H9 (cell line): ENCODE results near the gene NCKAP5. TPM values are rescaled to one million over a fixed set of nuclear protein-coding genes. Genes with fewer than 3 reads are reported as not detected.

Experiments used
- DNase-seq: peaks from one replicate; pipeline ENCODE4 v3.0.0-alpha.2; 2017
- H2AFZ ChIP-seq: one replicate; pipeline ENCODE4 v1.6.1; 2013; ENCODE audit warnings: mild to moderate bottlenecking, low read length, control low read depth, moderate library complexity
- H2AK5ac ChIP-seq: 2 replicates; pipeline ENCODE4 v1.6.1; 2013; ENCODE audit warnings: low read length, control low read depth, mixed read lengths; ENCODE audit not compliant: insufficient read length
- H2BK120ac ChIP-seq: one replicate; pipeline ENCODE4 v1.6.1; 2013; ENCODE audit warnings: low read depth, mild to moderate bottlenecking, low read length, control low read depth, inconsistent platforms; ENCODE audit not compliant: poor library complexity, severe bottlenecking
- H2BK12ac ChIP-seq: 2 replicates; pipeline ENCODE4 v1.6.1; 2013; ENCODE audit warnings: low read length, control low read depth, mixed read lengths, low read depth; ENCODE audit not compliant: insufficient read length
- H2BK15ac ChIP-seq: 2 replicates; pipeline ENCODE4 v1.6.1; 2013; ENCODE audit warnings: low read depth, low read length, control low read depth
- H2BK20ac ChIP-seq: one replicate; pipeline ENCODE4 v1.6.1; 2013; ENCODE audit warnings: low read depth, mild to moderate bottlenecking, low read length, control low read depth, inconsistent platforms; ENCODE audit not compliant: poor library complexity, severe bottlenecking
- H2BK5ac ChIP-seq: 2 replicates; pipeline ENCODE4 v1.6.1; 2013; ENCODE audit warnings: low read length, control low read depth, mixed read lengths; ENCODE audit not compliant: insufficient read length
- H3K14ac ChIP-seq: 2 replicates; pipeline ENCODE4 v1.6.1; 2013; ENCODE audit warnings: low read length, control low read depth; ENCODE audit not compliant: insufficient read depth
- H3K18ac ChIP-seq: 2 replicates; pipeline ENCODE4 v1.6.1; 2013; ENCODE audit warnings: low read depth, mild to moderate bottlenecking, mixed read lengths, low read length, control low read depth; ENCODE audit not compliant: insufficient read length
- H3K23ac ChIP-seq: 2 replicates; pipeline ENCODE4 v1.6.1; 2013; ENCODE audit warnings: low read length, control low read depth, mixed read lengths, low read depth; ENCODE audit not compliant: insufficient read length
- H3K23me2 ChIP-seq: 2 replicates; pipeline ENCODE4 v1.6.1; 2013; ENCODE audit warnings: low read depth, mild to moderate bottlenecking, mixed read lengths, low read length, control low read depth; ENCODE audit not compliant: insufficient read length, poor library complexity, severe bottlenecking
- H3K27ac ChIP-seq: 2 replicates; pipeline ENCODE4 v1.5.1; 2013; ENCODE audit warnings: low read length, control low read depth, mixed read lengths, low read depth; ENCODE audit not compliant: insufficient read length
- H3K27me3 ChIP-seq: 2 replicates; pipeline ENCODE4 v1.6.1; 2013; ENCODE audit warnings: low read length, control low read depth, inconsistent platforms; ENCODE audit not compliant: insufficient read depth
- H3K4ac ChIP-seq: 2 replicates; pipeline ENCODE4 v1.6.1; 2013; ENCODE audit warnings: low read depth, mild to moderate bottlenecking, control low read depth, inconsistent platforms, low read length, moderate library complexity
- H3K4me1 ChIP-seq: 2 replicates; pipeline ENCODE4 v1.6.1; 2013; ENCODE audit warnings: low read length, control low read depth, inconsistent platforms; ENCODE audit not compliant: insufficient read depth
- H3K4me2 ChIP-seq: 2 replicates; pipeline ENCODE4 v1.6.1; 2013; ENCODE audit warnings: low read length, control low read depth, mixed read lengths; ENCODE audit not compliant: insufficient read length, insufficient read depth
- H3K56ac ChIP-seq: 2 replicates; pipeline ENCODE4 v1.6.1; 2013; ENCODE audit warnings: low read depth, mild to moderate bottlenecking, mixed read lengths, low read length, control low read depth; ENCODE audit not compliant: insufficient read length
- H3K79me1 ChIP-seq: 2 replicates; pipeline ENCODE4 v1.6.1; 2013; ENCODE audit warnings: low read depth, mild to moderate bottlenecking, moderate library complexity, low read length, control low read depth, inconsistent platforms; ENCODE audit not compliant: insufficient read depth, poor library complexity, severe bottlenecking
- H3K79me2 ChIP-seq: 2 replicates; pipeline ENCODE4 v1.6.1; 2013; ENCODE audit warnings: low read length, control low read depth, inconsistent platforms; ENCODE audit not compliant: insufficient read depth
- H3K9ac ChIP-seq: 2 replicates; pipeline ENCODE4 v1.6.1; 2013; ENCODE audit warnings: low read length, control low read depth, mixed read lengths; ENCODE audit not compliant: insufficient read length; ENCODE audit errors: extremely low read depth
- H3K9me3 ChIP-seq: one replicate; pipeline ENCODE4 v1.6.1; 2013; ENCODE audit warnings: low read depth, low read length, inconsistent platforms; ENCODE audit not compliant: control insufficient read depth
- H3T11ph ChIP-seq: one replicate; pipeline ENCODE4 v1.6.1; 2013; ENCODE audit warnings: mild to moderate bottlenecking, low read length, control low read depth, inconsistent platforms
- H4K20me1 ChIP-seq: one replicate; pipeline ENCODE4 v1.6.1; 2013; ENCODE audit not compliant: control insufficient read depth, insufficient read length, insufficient read depth
- H4K5ac ChIP-seq: 2 replicates; pipeline ENCODE4 v1.6.1; 2013; ENCODE audit warnings: low read depth, mild to moderate bottlenecking, mixed read lengths, low read length, control low read depth; ENCODE audit not compliant: insufficient read length
- H4K8ac ChIP-seq: replicated peaks from 2 replicates; pipeline ENCODE4 v1.6.1; 2013; ENCODE audit warnings: low read length, control low read depth, mixed read lengths, low read depth; ENCODE audit not compliant: insufficient read length
- H4K91ac ChIP-seq: 2 replicates; pipeline ENCODE4 v1.6.1; 2013; ENCODE audit warnings: low read depth, mild to moderate bottlenecking, moderate library complexity, mixed read lengths, low read length, control low read depth; ENCODE audit not compliant: insufficient read length
- H3K27ac Mint-ChIP-seq, 3 experiments: 2 replicates in 2 of 3; 3 replicates in 1 of 3; pipeline ENCODE4 v1.8.0; 2020 to 2021; ENCODE audit warnings: mixed read lengths in 3 of 3, mild to moderate bottlenecking in 1 of 3, moderate library complexity in 1 of 3
- H3K27me3 Mint-ChIP-seq: 2 replicates; pipeline ENCODE4 v1.8.0; 2021; ENCODE audit warnings: low read depth, mild to moderate bottlenecking, moderate library complexity, mixed read lengths
- H3K36me3 Mint-ChIP-seq, 3 experiments: 2 replicates in 2 of 3; 3 replicates in 1 of 3; pipeline ENCODE4 v1.8.0; 2020 to 2021; ENCODE audit warnings: low read depth in 3 of 3, mixed read lengths in 3 of 3; ENCODE audit not compliant: insufficient read depth in 1 of 3
- H3K4me1 Mint-ChIP-seq, 2 experiments: 2 replicates each; pipeline ENCODE4 v1.8.0; 2020; ENCODE audit warnings: mixed read lengths in 2 of 2
- H3K4me3 Mint-ChIP-seq, 2 experiments: 2 replicates in 1 of 2; 3 replicates in 1 of 2; pipeline ENCODE4 v1.8.0; 2020 to 2021; ENCODE audit warnings: mild to moderate bottlenecking in 2 of 2, mixed read lengths in 2 of 2, moderate library complexity in 1 of 2
- H3K9me3 Mint-ChIP-seq, 2 experiments: 2 replicates in 1 of 2; 3 replicates in 1 of 2; pipeline ENCODE4 v1.8.0; 2020; ENCODE audit warnings: mild to moderate bottlenecking in 2 of 2, mixed read lengths in 2 of 2, moderate library complexity in 1 of 2
- CTCF ChIP-seq: fragments of 200-600 bp; sonication (generic); conservative IDR thresholded peaks from 3 replicates; pipeline ENCODE4 v1.8.0; 2021; ENCODE audit warnings: antibody characterized with exemption, mild to moderate bottlenecking
- WGBS: extraction: QIAGEN DNeasy Blood & Tissue Kit; methylation state at CpG from one replicate; pipeline ENCODE4 v1.1.7; 2013; ENCODE audit warnings: missing lambda C conversion rate, low lambda C conversion rate, mixed read lengths; ENCODE audit not compliant: insufficient read length; ENCODE audit errors: extremely low coverage; 5-methylcytosine and 5-hydroxymethylcytosine counted together
- total RNA-seq: library from RNA; stranded (reverse); gene quantifications from 2 replicates; pipeline ENCODE4 v1.2.1, GENCODE V29; 2021

NCKAP5 gene
- total RNA-seq, 1 experiment from 2014 or later: 0.26 TPM

- no peaks in the 10 kb centered on the region for H3K79me1 ChIP-seq
- no peak overlapping the region for H2BK120ac ChIP-seq
- H2AK5ac ChIP-seq: no peak overlapping the region
- H2BK5ac ChIP-seq: no peak overlapping the region
- Mint-ChIP-seq H3K9me3 (peaks cover 0 to 2% of the 10 kb centered on the region in 2 experiments; a peak in 2 of 5 replicates), H3K4me1 (peaks cover 15 to 16% of the 10 kb centered on the region in 2 experiments), H3K4me3 (no peak overlapping the region), H3K27ac (no peak overlapping the region), H3K36me3 (no peaks in the 10 kb centered on the region; a peak in 1 of 7 replicates), H3K27me3 (peaks cover 64% of the 10 kb centered on the region)
- H4K91ac ChIP-seq: no peak overlapping the region
- H3K9ac ChIP-seq: no peak overlapping the region
- H3K4me1 ChIP-seq: no peaks in the 10 kb centered on the region
- H3K79me2 ChIP-seq: no peaks in the 10 kb centered on the region
- TF ChIP-seq CTCF: no peak
- no peak overlapping the region for H3T11ph ChIP-seq
- H3K27ac ChIP-seq: no peak overlapping the region
- no peak overlapping the region for H3K18ac ChIP-seq
- no peaks in the 10 kb centered on the region for H4K20me1 ChIP-seq
- H3K23ac ChIP-seq: no peak overlapping the region
- H2BK12ac ChIP-seq: no peak overlapping the region
- no peak overlapping the region for H3K56ac ChIP-seq
- no peak overlapping the region for H3K4ac ChIP-seq
- H2BK20ac ChIP-seq: no peak overlapping the region
- no peak overlapping the region for H3K14ac ChIP-seq
- H4K5ac ChIP-seq: no peak overlapping the region
- no peak overlapping the region for H2AFZ ChIP-seq
- H3K23me2 ChIP-seq: peaks cover 30% of the 10 kb centered on the region
- no peaks in the 10 kb centered on the region for H3K9me3 ChIP-seq
- H3K27me3 ChIP-seq: peaks cover 23% of the 10 kb centered on the region; the same call in 1 of the 2 replicates
- H2BK15ac ChIP-seq: no peak overlapping the region
- H4K8ac ChIP-seq: no peak overlapping the region
- DNase-seq: no peak
- WGBS: no CpG with 5 or more reads among the region's 1 CpG
- no peak overlapping the region for H3K4me2 ChIP-seq
These were observed 900.6 kb downstream of the NCKAP5 start for GRCh38 chr2:132667706-132668105.
